Natural killer cell (primary cell): ENCODE measurements around the gene MRPS30. TPM values are rescaled to one million over a fixed set of nuclear protein-coding genes. Genes with fewer than 3 reads are reported as not detected.

Experiments
- ATAC-seq, 3 donors: fragments of 150-1000 bp in 2 of 3; fragments of 200-7000 bp in 1 of 3; cut with Tn5 transposase; 1 replicate in 1 of 3; 2 replicates in 2 of 3; pipeline ENCODE4 v1.10.0; 2021; ENCODE audit warnings: mild to moderate bottlenecking in 2 of 3, moderate library complexity in 2 of 3
- DNase-seq, 2 donors: peaks; one replicate each; pipeline versions ENCODE4 v3.0.0 to v3.0.0-alpha.2; 2013 to 2021; ENCODE audit warnings: mixed read lengths in 1 of 2
- H3K27ac ChIP-seq: one replicate; pipeline ENCODE4 v1.5.1; 2013; ENCODE audit warnings: mild to moderate bottlenecking, low read length
- H3K27me3 ChIP-seq: one replicate; pipeline ENCODE4 v1.6.1; 2013; ENCODE audit warnings: low read length; ENCODE audit not compliant: control insufficient read depth, insufficient read depth
- H3K36me3 ChIP-seq: one replicate; pipeline ENCODE4 v1.6.1; 2013; ENCODE audit warnings: low read length; ENCODE audit not compliant: control insufficient read depth, insufficient read depth
- H3K4me1 ChIP-seq: one replicate; pipeline ENCODE4 v1.6.1; 2013; ENCODE audit warnings: low read length; ENCODE audit not compliant: control insufficient read depth, insufficient read depth
- H3K4me3 ChIP-seq: one replicate; pipeline ENCODE4 v1.5.1; 2013; ENCODE audit warnings: low read length
- H3K9me3 ChIP-seq: one replicate; pipeline ENCODE4 v1.6.1; 2013; ENCODE audit warnings: low read length; ENCODE audit not compliant: control insufficient read depth, insufficient read depth
- H3K27ac Mint-ChIP-seq, 2 donors: one replicate each; pipeline ENCODE4 v1.8.0; 2022; ENCODE audit warnings: mild to moderate bottlenecking in 2 of 2, mixed read lengths in 2 of 2, moderate library complexity in 1 of 2
- H3K27me3 Mint-ChIP-seq, 2 donors: one replicate each; pipeline ENCODE4 v1.8.0; 2022; ENCODE audit warnings: low read depth in 2 of 2, mixed read lengths in 2 of 2
- H3K36me3 Mint-ChIP-seq: one replicate; pipeline ENCODE4 v1.8.0; 2022; ENCODE audit warnings: mixed read lengths
- H3K4me1 Mint-ChIP-seq, 2 donors: one replicate each; pipeline ENCODE4 v1.8.0; 2022; ENCODE audit warnings: mixed read lengths in 2 of 2
- H3K4me3 Mint-ChIP-seq: one replicate; pipeline ENCODE4 v1.8.0; 2022; ENCODE audit warnings: mild to moderate bottlenecking, moderate library complexity, mixed read lengths
- H3K9me3 Mint-ChIP-seq, 2 donors: one replicate each; pipeline ENCODE4 v1.8.0; 2022; ENCODE audit warnings: mixed read lengths in 2 of 2
- CTCF ChIP-seq: fragments of 200-600 bp; IDR thresholded peaks from one replicate; pipeline ENCODE4 v1.8.0; 2022; ENCODE audit warnings: antibody characterized with exemption
- WGBS: methylation state at CpG from one replicate; pipeline ENCODE4 v1.1.7; 2013; ENCODE audit warnings: missing lambda C conversion rate; ENCODE audit not compliant: insufficient coverage; 5-methylcytosine and 5-hydroxymethylcytosine counted together
- intact Hi-C: fragments of 100-400 bp; cut with micrococcal nuclease; formaldehyde crosslinking; loops from one replicate; pipeline ENCODE4 v1.14.2; 2022
- total RNA-seq, 4 donors: library from RNA; stranded (reverse); fragments of 120-200 nt in 1 of 4; gene quantifications; one replicate each; pipeline versions ENCODE4 v1.2.3 to v1.2.4, GENCODE V29; 2013 to 2022

MRPS30 gene
- 10 to 100 TPM; 34.1 to 43.8 (median 38.9) TPM for total RNA-seq
- total RNA-seq (2013), result 56.6 TPM

GRCh38 chr5:44808435-44809214, at the start of gene MRPS30:
MRPS30 (plus strand) TSS chr5:44808947; CDS start chr5:44808963, 16 bp downstream.
- Histone ChIP-seq H3K27ac (peak within 1 kb of the TSS; percentile 94), H3K4me3 (peak within 1 kb of the TSS; percentile 99), H3K9me3 (no peaks in the 10 kb centered on the region), H3K4me1 (peaks cover 9% of the 10 kb centered on the region), H3K36me3 (peaks cover 21% of the 10 kb centered on the region), H3K27me3 (no peaks in the 10 kb centered on the region)
- no peak for TF ChIP-seq CTCF
- Mint-ChIP-seq H3K27me3 (peaks cover 0 to 3% of the 10 kb centered on the region in 2 donors), H3K4me1 (peaks cover 24 to 40% of the 10 kb centered on the region in 2 donors), H3K36me3 (no peaks in the 10 kb centered on the region), H3K4me3 (peak within 1 kb of the TSS; percentile 96), H3K9me3 (no peaks in the 10 kb centered on the region), H3K27ac (peak within 1 kb of the TSS; percentile 92 to 95)
- intact Hi-C loops, result loop anchor here (2.0 kb wide), 1 partner anchor 1326 kb away; the partner anchor contains the start of gene TMEM267
- peak; percentile 79 to 98 for DNase-seq
- 0% methylated on average over 46 of the region's 47 CpGs for WGBS
- ATAC-seq, result peak; percentile 93 to 97 (median 95)

- WGBS, result no CpG with 5 or more reads among the region's 2 CpGs
- Mint-ChIP-seq H3K4me1 (no peaks in the 10 kb centered on the region), H3K27me3 (peaks cover 0 to 2% of the 10 kb centered on the region in 2 donors), H3K27ac (no peak overlapping the region), H3K9me3 (no peaks in the 10 kb centered on the region), H3K36me3 (no peaks in the 10 kb centered on the region), H3K4me3 (no peak overlapping the region)
- DNase-seq (no peak), ATAC-seq (no peak)
- Histone ChIP-seq H3K9me3 (no peaks in the 10 kb centered on the region), H3K4me3 (no peak overlapping the region), H3K27ac (no peak overlapping the region), H3K4me1 (no peaks in the 10 kb centered on the region), H3K27me3 (no peaks in the 10 kb centered on the region), H3K36me3 (no peaks in the 10 kb centered on the region)
- intact Hi-C loops, result no loop called here
- TF ChIP-seq CTCF, result no peak
Observed at GRCh38 chr5:44769200-44769876, 39.4 kb upstream of the MRPS30 start.

- H3K4me3 ChIP-seq, result no peak overlapping the region
- Mint-ChIP-seq H3K4me1 (no peaks in the 10 kb centered on the region), H3K4me3 (no peak overlapping the region), H3K36me3 (no peaks in the 10 kb centered on the region), H3K27ac (no peak overlapping the region), H3K27me3 (peaks cover 0 to 2% of the 10 kb centered on the region in 2 donors), H3K9me3 (no peaks in the 10 kb centered on the region)
- no peak for TF ChIP-seq CTCF
- H3K9me3 ChIP-seq, result no peaks in the 10 kb centered on the region
- ATAC-seq (no peak), DNase-seq (no peak)
- H3K4me1 ChIP-seq, result no peaks in the 10 kb centered on the region
- H3K27ac ChIP-seq, result no peak overlapping the region
- no peaks in the 10 kb centered on the region for H3K36me3 ChIP-seq
- 81% methylated on average over 4 of the region's 5 CpGs for whole genome bisulfite sequencing
- intact Hi-C loops, result no loop called here
- no peaks in the 10 kb centered on the region for H3K27me3 ChIP-seq
Observed at GRCh38 chr5:44769877-44770209, 38.9 kb upstream of the MRPS30 start.
